Measurements from ENCODE around the gene CENPL. TPM values are rescaled to one million over a fixed set of nuclear protein-coding genes. Genes with fewer than 3 reads are reported as not detected.

CENPL gene
- total RNA-seq, 6 experiments from 2014 or later: 1.0 to 2.2 (median 1.6) TPM

GRCh38 chr1:173758110-173758509 lies 66.6 kb downstream of the CENPL start:
- intact Hi-C loops (cut with DNase I): no loop called here
- Histone ChIP-seq H3K36me3 (peaks cover 0 to 32% (median 16%) of the 10 kb centered on the region in 4 donors), H3K27me3 (no peaks in the 10 kb centered on the region), H3K27ac (no peak overlapping the region), H3K4me1 (peaks cover 0 to 8% (median 2%) of the 10 kb centered on the region in 4 donors), H3K4me3 (no peak overlapping the region), H3K9me3 (no peaks in the 10 kb centered on the region)
- ATAC-seq: no peak
- TF ChIP-seq POLR2A (IDR thresholded peaks at IDR 0.05): no peak
- no peak for TF ChIP-seq CTCF (IDR thresholded peaks at IDR 0.05)
- DNase-seq: no peak
- WGBS (ENCODE audit: insufficient coverage, low coverage, low lambda C conversion rate, missing lambda C conversion rate): 86% methylated on average over 6 of the region's 7 CpGs

- no peak for DNase-seq
These were observed 67.0 kb downstream of the CENPL start for GRCh38 chr1:173757666-173758065.

GRCh38 chr1:173753830-173754229 lies 70.9 kb downstream of the CENPL start:
- DNase-seq (no peak), ATAC-seq (peak; percentile 75 to 96 (median 84))
- peak overlapping the region; percentile 40 to 74 (median 70) for H3K27ac ChIP-seq

More at GRCh38 chr1:173757666-173758065, 67.0 kb downstream of the CENPL start:
- Histone ChIP-seq H3K9me3 (no peaks in the 10 kb centered on the region), H3K36me3 (peaks cover 0 to 32% (median 16%) of the 10 kb centered on the region in 4 donors), H3K4me1 (peaks cover 0 to 11% (median 4%) of the 10 kb centered on the region in 4 donors), H3K27me3 (no peaks in the 10 kb centered on the region), H3K27ac (no peak overlapping the region), H3K4me3 (no peak overlapping the region)
- TF ChIP-seq CTCF (IDR thresholded peaks at IDR 0.05): no peak
- no peak for TF ChIP-seq POLR2A (IDR thresholded peaks at IDR 0.05)
- ATAC-seq: no peak
- intact Hi-C loops (cut with DNase I): no loop called here
- WGBS (ENCODE audit: insufficient coverage, low coverage, low lambda C conversion rate, missing lambda C conversion rate): 96% methylated on average over 4 of the region's 4 CpGs

More at GRCh38 chr1:173753830-173754229, 70.9 kb downstream of the CENPL start:
- intact Hi-C loops (cut with DNase I): no loop called here
- Histone ChIP-seq H3K4me3 (peak overlapping the region in 2 of 3 donors; percentile 3 to 29), H3K4me1 (peaks cover 0 to 11% (median 4%) of the 10 kb centered on the region in 4 donors), H3K36me3 (peaks cover 0 to 39% (median 14%) of the 10 kb centered on the region in 4 donors), H3K27me3 (no peaks in the 10 kb centered on the region), H3K9me3 (no peaks in the 10 kb centered on the region)
- no peak for TF ChIP-seq POLR2A (IDR thresholded peaks at IDR 0.05)
- no peak for TF ChIP-seq CTCF (IDR thresholded peaks at IDR 0.05)

Small RNA genes within 50 kb of the gene (small RNA-seq; reads per million reads assigned to genes)
- gene RF00019: 0 reads per million in 2 experiments

Other genes starting within 250 kb of the CENPL start
- not detected for gene SLC9C2, start 221.8 kb downstream of the CENPL start, total RNA-seq
- gene TEX50, start 189.5 kb downstream of the CENPL start, total RNA-seq: not detected
- gene ANKRD45, start 155.0 kb downstream of the CENPL start, total RNA-seq: under 1 TPM in 1 of 6 experiments, not detected in 5; 0.15 TPM
- gene KLHL20, start 109.9 kb downstream of the CENPL start, total RNA-seq: 10 to 100 TPM in 5 of 6 experiments, 1 to 10 TPM in 1; 9.2 to 15.5 (median 12.5) TPM
- gene DARS2, start 210 bp downstream of the CENPL start, total RNA-seq: 10 to 100 TPM in 5 of 6 experiments, 1 to 10 TPM in 1; 10.0 to 14.6 (median 13.4) TPM
- gene GAS5, start 43.1 kb upstream of the CENPL start, total RNA-seq: 10 to 100 TPM; 37.4 to 85.2 (median 61.5) TPM
- 1 to 10 TPM; 2.8 to 6.1 (median 4.7) TPM for gene ZBTB37, start 43.5 kb upstream of the CENPL start, total RNA-seq
- 1,000 to 10,000 TPM; 1,325 to 2,875 (median 2,199) TPM for gene SERPINC1, start 92.4 kb upstream of the CENPL start, total RNA-seq
- 10 to 100 TPM; 15.7 to 22.2 (median 17.7) TPM for gene RC3H1, start 197.5 kb upstream of the CENPL start, total RNA-seq

Data from right lobe of liver (tissue), 6 donors.